Neural cell (in vitro differentiated cells): ENCODE results near the gene RBMXL3. TPM values are rescaled to one million over a fixed set of nuclear protein-coding genes. Genes with fewer than 3 reads are reported as not detected.
A peak's percentile ranks its signal among the peaks of the same experiment; 100 is the strongest.

ENCODE experiments used
- H2AFZ ChIP-seq: fragments of 200-600, 300-800 bp; sonication (generic), shearing (Covaris generic); 2 replicates; pipeline ENCODE4 v1.6.0; 2014; ENCODE audit warnings: low read depth, mild to moderate bottlenecking, antibody characterized with exemption, low read length, moderate library complexity
- H3F3A ChIP-seq: fragments of 200-600 bp; shearing (Covaris generic); 2 replicates; pipeline ENCODE4 v1.6.1; 2016; ENCODE audit warnings: mild to moderate bottlenecking, moderate library complexity, mixed read lengths, antibody characterized with exemption, low read length; ENCODE audit not compliant: insufficient read depth, poor library complexity, severe bottlenecking
- H3K27ac ChIP-seq: fragments of 200-600, 300-800 bp; sonication (generic), shearing (Covaris generic); 2 replicates; pipeline ENCODE4 v1.5.1; 2014; ENCODE audit warnings: mild to moderate bottlenecking, low read length, moderate library complexity
- H3K27me3 ChIP-seq: fragments of 300-800, 200-600 bp; sonication (generic), shearing (Covaris generic); 2 replicates; pipeline ENCODE4 v1.6.0; 2014; ENCODE audit warnings: mild to moderate bottlenecking, low read depth, low read length, moderate library complexity; ENCODE audit not compliant: insufficient read depth
- H3K36me3 ChIP-seq: fragments of 300-800, 200-600 bp; sonication (generic), shearing (Covaris generic); 2 replicates; pipeline ENCODE4 v1.5.1; 2014; ENCODE audit warnings: mild to moderate bottlenecking, antibody characterized with exemption, low read length, moderate library complexity; ENCODE audit not compliant: insufficient read depth
- H3K4me2 ChIP-seq: fragments of 300-800, 200-600 bp; sonication (generic), shearing (Covaris generic); 2 replicates; pipeline ENCODE4 v1.6.0; 2014; ENCODE audit warnings: mild to moderate bottlenecking, low read length
- H3K4me3 ChIP-seq: fragments of 300-800, 200-600 bp; sonication (generic), shearing (Covaris generic); 2 replicates; pipeline ENCODE4 v1.5.1; 2014; ENCODE audit warnings: mild to moderate bottlenecking, low read length, moderate library complexity
- H3K79me2 ChIP-seq: fragments of 200-600 bp; shearing (Covaris generic); replicated peaks from 2 replicates; pipeline ENCODE4 v1.6.0; 2014; ENCODE audit warnings: mild to moderate bottlenecking, low read length, moderate library complexity; ENCODE audit not compliant: insufficient read depth
- H3K9ac ChIP-seq: fragments of 300-800, 200-600 bp; sonication (generic), shearing (Covaris generic); 2 replicates; pipeline ENCODE4 v1.6.1; 2016; ENCODE audit warnings: mild to moderate bottlenecking, low read length, mixed read lengths
- H3K9me2 ChIP-seq: fragments of 200-600 bp; shearing (Covaris generic); 2 replicates; pipeline ENCODE4 v1.6.1; 2016; ENCODE audit warnings: mild to moderate bottlenecking, low read length, mixed read lengths; ENCODE audit not compliant: insufficient read depth
- H3K9me3 ChIP-seq: fragments of 200-600, 300-800 bp; sonication (generic), shearing (Covaris generic); 2 replicates; pipeline ENCODE4 v1.6.1; 2016; ENCODE audit warnings: mild to moderate bottlenecking, mixed run types, low read length, moderate library complexity, mixed read lengths
- H4K20me1 ChIP-seq: fragments of 200-600 bp; shearing (Covaris generic); 2 replicates; pipeline ENCODE4 v1.6.1; 2016; ENCODE audit warnings: mild to moderate bottlenecking, mixed run types; ENCODE audit not compliant: insufficient read depth
- CTCF ChIP-seq: fragments of 450-650 bp; IDR thresholded peaks from 2 replicates; pipeline ENCODE4 v1.5.1; 2014; ENCODE audit warnings: antibody characterized with exemption, mild to moderate bottlenecking, moderate library complexity; ENCODE audit not compliant: poor library complexity, severe bottlenecking
- EP300 ChIP-seq: fragments of 450-650 bp; conservative IDR thresholded peaks from 2 replicates; pipeline ENCODE4 v1.6.1; 2014; ENCODE audit warnings: antibody characterized with exemption, mild to moderate bottlenecking, moderate library complexity; ENCODE audit not compliant: poor library complexity, severe bottlenecking
- EZH2 ChIP-seq: fragments of 200-600, 300-800 bp; shearing (Covaris generic), sonication (generic); IDR thresholded peaks from 2 replicates; pipeline ENCODE4 v1.6.1; 2014; ENCODE audit warnings: antibody characterized with exemption, low read length, borderline replicate concordance, mild to moderate bottlenecking; ENCODE audit not compliant: insufficient read depth, poor library complexity, severe bottlenecking
- MXI1 ChIP-seq: fragments of 450-650 bp; conservative IDR thresholded peaks from 2 replicates; pipeline ENCODE4 v1.6.1; 2014; ENCODE audit warnings: antibody characterized with exemption, mild to moderate bottlenecking; ENCODE audit not compliant: poor library complexity, severe bottlenecking
- POLR2AphosphoS5 ChIP-seq: IDR thresholded peaks from 2 replicates; pipeline ENCODE4 v1.6.1; 2012
- RAD21 ChIP-seq: fragments of 450-650 bp; conservative IDR thresholded peaks from 2 replicates; pipeline ENCODE4 v1.6.1; 2014; ENCODE audit warnings: antibody characterized with exemption, mild to moderate bottlenecking, moderate library complexity
- REST ChIP-seq: IDR thresholded peaks from 2 replicates; pipeline ENCODE4 v1.6.1; 2012; ENCODE audit warnings: borderline replicate concordance
- SMC3 ChIP-seq: fragments of 450-650 bp; conservative IDR thresholded peaks from 2 replicates; pipeline ENCODE4 v1.6.1; 2014; ENCODE audit warnings: antibody characterized with exemption, mild to moderate bottlenecking, moderate library complexity; ENCODE audit not compliant: poor library complexity
- TAF1 ChIP-seq: IDR thresholded peaks from 2 replicates; pipeline ENCODE4 v1.6.1; 2012; ENCODE audit warnings: low read depth
- polyA minus RNA-seq: library from RNA; depleted of rRNA, polyadenylated mRNA; stranded (reverse); fragments of >200 nt; gene quantifications from 2 replicates; pipeline ENCODE4 v1.2.3, GENCODE V29; 2014
- polyA plus RNA-seq: library from polyadenylated mRNA; depleted of rRNA; stranded (reverse); fragments of >200 nt; gene quantifications from 2 replicates; pipeline ENCODE4 v1.2.3, GENCODE V29; 2014

Gene RBMXL3
- polyA plus RNA-seq (not detected in 2 replicates), polyA minus RNA-seq (not detected in 2 replicates)

GRCh38 chrX:115189110-115189509 is at the start of gene RBMXL3:
Gene RBMXL3 (plus strand): TSS chrX:115189410. CDS start chrX:115189442, 32 bp downstream.
- H3K4me3 ChIP-seq, result no peak within 1 kb of the TSS
- no peak within 1 kb of the TSS for H2AFZ ChIP-seq
- H3K9me3 ChIP-seq, result no peaks in the 10 kb centered on the region
- TF ChIP-seq RAD21 (no peak), TAF1 (no peak), CTCF (no peak), POLR2AphosphoS5 (no peak), REST (no peak), EZH2 (no peak), EP300 (no peak), SMC3 (no peak), MXI1 (no peak)
- no peaks in the 10 kb centered on the region for H3F3A ChIP-seq
- no peaks in the 10 kb centered on the region for H3K27me3 ChIP-seq
- H4K20me1 ChIP-seq, result no peaks in the 10 kb centered on the region
- H3K36me3 ChIP-seq, result no peaks in the 10 kb centered on the region
- H3K27ac ChIP-seq, result no peak within 1 kb of the TSS
- H3K9me2 ChIP-seq, result no peaks in the 10 kb centered on the region
- H3K9ac ChIP-seq, result no peak within 1 kb of the TSS
- H3K4me2 ChIP-seq, result no peak within 1 kb of the TSS
- H3K79me2 ChIP-seq, result no peaks in the 10 kb centered on the region

- no peak overlapping the region for H2AFZ ChIP-seq
- H3K27me3 ChIP-seq, result no peaks in the 10 kb centered on the region
- no peaks in the 10 kb centered on the region for H4K20me1 ChIP-seq
- H3K9ac ChIP-seq, result no peak overlapping the region
- H3K4me3 ChIP-seq, result no peak overlapping the region
- no peak overlapping the region for H3K4me2 ChIP-seq
- H3K36me3 ChIP-seq, result no peaks in the 10 kb centered on the region
- no peaks in the 10 kb centered on the region for H3F3A ChIP-seq
- TF ChIP-seq RAD21, result no peak
- no peaks in the 10 kb centered on the region for H3K9me3 ChIP-seq
- no peaks in the 10 kb centered on the region for H3K9me2 ChIP-seq
- H3K27ac ChIP-seq, result no peak overlapping the region
- H3K79me2 ChIP-seq, result no peaks in the 10 kb centered on the region
These were observed 47.2 kb upstream of the RBMXL3 start for GRCh38 chrX:115142057-115142456.

GRCh38 chrX:115147220-115147619 is 42.0 kb upstream of the RBMXL3 start:
- H3K36me3 ChIP-seq, result no peaks in the 10 kb centered on the region
- H3K4me3 ChIP-seq, result no peak overlapping the region
- H3K9me3 ChIP-seq, result no peaks in the 10 kb centered on the region
- H2AFZ ChIP-seq, result no peak overlapping the region
- no peaks in the 10 kb centered on the region for H3F3A ChIP-seq
- no peaks in the 10 kb centered on the region for H3K79me2 ChIP-seq
- H4K20me1 ChIP-seq, result no peaks in the 10 kb centered on the region
- H3K9ac ChIP-seq, result no peak overlapping the region
- TF ChIP-seq EP300 (no peak), CTCF (peak; percentile 58), REST (no peak), SMC3 (peak; percentile 50), TAF1 (no peak), EZH2 (no peak), RAD21 (peak; percentile 60), MXI1 (no peak), POLR2AphosphoS5 (no peak)
- H3K9me2 ChIP-seq, result no peaks in the 10 kb centered on the region
- H3K27ac ChIP-seq, result no peak overlapping the region
- H3K27me3 ChIP-seq, result no peaks in the 10 kb centered on the region
- H3K4me2 ChIP-seq, result no peak overlapping the region
